ENCODE results near the gene TREM2.
"Not testable (repeated sequence)": the region's sequence is repeated elsewhere in the genome, so short reads cannot be mapped to it uniquely, and the experiment has no call there.

TREM2 gene

DNA sequence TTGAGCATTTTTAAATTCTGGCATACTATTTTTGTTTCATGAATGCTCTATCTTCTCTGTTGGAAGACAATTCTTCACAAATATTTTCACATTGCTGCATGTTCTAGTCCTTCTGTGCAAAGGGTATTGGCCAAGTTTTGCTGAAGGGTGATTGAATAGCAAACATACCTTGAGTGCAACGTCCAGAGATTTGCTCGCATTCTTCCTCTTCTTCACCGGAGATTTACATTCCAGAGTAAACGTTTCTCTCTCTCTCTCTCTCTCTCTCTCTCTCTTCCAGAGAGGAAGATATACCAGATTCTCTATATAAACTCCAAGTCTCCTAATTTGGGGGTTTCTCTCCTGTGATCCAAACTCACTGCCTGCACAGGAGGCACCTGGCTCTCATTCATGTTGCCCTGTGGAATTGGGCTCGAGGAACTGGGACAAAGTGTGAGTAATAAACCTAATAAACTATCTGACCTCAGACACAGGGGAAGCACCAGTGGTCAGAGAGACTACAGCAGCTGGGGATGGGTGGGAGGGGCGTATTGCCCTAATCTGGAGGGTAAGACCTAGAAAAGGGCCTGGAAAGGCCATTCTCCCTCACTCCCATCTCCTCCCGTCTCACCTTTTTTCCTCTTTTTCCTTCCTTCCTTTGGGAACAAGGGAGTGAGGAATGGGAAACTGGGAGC, 7.6 kb downstream of the TREM2 start:
- no peak overlapping the region for H3K4me3 ChIP-seq (ENCODE audit: low read depth, low read length)

- H3K4me3 ChIP-seq (ENCODE audit: low read depth, low read length) = no peak within 1 kb of the TSS
Measured at GRCh38 chr6:41153992-41154625, 8.8 kb downstream of the TREM2 start, which contains the start of gene TREML1. TSS of gene TREML1 (minus strand) at chr6:41154347. CDS start at chr6:41154288, 59 bp downstream.

DNA sequence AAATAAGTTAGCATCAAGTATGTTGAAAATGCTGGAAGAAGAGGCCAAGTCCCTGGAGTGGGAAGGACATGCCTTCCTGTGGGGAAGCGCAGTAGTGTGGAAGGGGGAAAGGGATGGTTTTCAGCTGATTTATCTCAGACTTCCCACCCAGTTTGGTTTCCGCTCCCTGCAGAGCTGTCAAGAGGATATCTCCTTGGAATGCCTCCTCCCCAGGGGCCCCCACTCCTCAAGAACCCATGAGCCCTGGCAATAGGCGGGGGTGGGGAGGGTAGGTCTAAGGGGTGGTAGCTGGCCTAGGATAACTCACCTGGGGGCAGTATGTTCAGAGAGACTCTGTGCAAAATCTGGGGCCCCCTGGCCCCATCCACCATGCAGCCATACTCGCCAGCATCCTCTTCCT, 9.5 kb downstream of the TREM2 start:
- H3K4me3 ChIP-seq (ENCODE audit: low read depth, low read length) = no peak overlapping the region

DNA sequence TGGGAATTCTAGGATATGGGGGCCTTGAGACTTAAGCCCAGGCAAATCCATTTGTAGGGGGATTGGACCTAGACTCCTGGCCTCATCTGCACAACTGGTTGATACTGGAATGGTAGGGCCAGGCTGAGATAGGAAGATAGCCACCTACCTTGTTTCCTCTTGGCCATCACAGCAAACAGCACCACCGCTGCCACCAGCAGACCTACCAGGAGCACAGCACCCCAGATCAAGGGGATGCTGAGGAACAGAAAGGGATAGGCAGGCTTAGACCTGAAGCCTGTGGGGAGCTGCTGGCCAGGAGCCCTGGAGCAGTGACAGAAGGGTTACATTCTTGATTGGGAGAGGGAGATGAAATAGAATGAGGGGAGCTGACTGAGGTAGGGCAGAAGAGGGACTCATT, 12.2 kb downstream of the TREM2 start:
- H3K4me3 ChIP-seq (ENCODE audit: low read depth, low read length) = no peak overlapping the region

DNA sequence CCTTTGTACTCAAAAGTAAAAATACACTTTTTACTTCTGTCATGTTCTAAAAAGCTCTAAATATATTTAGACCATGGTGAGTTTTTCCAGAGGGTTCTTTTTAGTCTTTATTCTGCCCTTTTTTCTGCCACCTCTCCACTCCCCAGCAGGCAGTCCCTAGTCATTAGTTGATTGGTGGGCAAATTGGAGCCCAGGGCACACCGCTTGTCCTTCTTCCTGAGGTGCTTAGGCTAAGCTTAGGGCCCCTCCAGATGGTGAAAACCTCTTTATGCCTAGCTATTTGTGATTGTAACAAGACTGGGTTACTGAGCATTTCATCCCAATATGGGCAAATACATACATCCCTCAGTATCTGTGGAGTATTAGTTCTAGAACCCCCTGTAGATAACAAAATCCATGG, 15.0 kb downstream of the TREM2 start:
- no peak overlapping the region for H3K4me3 ChIP-seq (ENCODE audit: low read depth, low read length)

- H3K4me3 ChIP-seq (ENCODE audit: low read depth, low read length) = no peak overlapping the region
Measured at GRCh38 chr6:41136911-41137310, 26.0 kb downstream of the TREM2 start.

GRCh38 chr6:41135062-41135832, 27.7 kb downstream of the TREM2 start:
- no peak overlapping the region for H3K4me3 ChIP-seq (ENCODE audit: low read depth, low read length)

DNA sequence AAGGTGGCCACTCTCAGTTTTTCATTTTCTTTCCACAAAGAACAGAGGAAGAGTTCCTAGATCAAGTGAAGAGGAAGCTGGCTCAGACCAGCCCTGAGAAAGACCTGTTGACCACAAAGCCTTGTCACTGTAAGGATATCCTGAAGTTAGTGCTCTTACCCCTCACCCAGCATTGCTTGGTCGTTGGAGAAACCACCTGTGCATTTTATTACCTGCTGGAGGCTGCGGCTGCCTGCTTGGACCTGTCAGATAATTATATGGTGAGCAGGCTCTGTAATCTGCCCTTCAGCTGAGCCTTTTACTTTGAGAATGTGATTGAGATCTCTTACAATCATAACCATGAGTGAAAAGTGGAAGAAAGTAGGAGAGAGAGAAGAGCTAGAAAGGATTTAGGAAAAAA, 30.7 kb downstream of the TREM2 start:
- no peak overlapping the region for H3K4me3 ChIP-seq (ENCODE audit: low read depth, low read length)

GRCh38 chr6:41125282-41125681, 37.6 kb downstream of the TREM2 start:
- H3K4me3 ChIP-seq (ENCODE audit: low read depth, low read length) = no peak overlapping the region

- no peak overlapping the region for H3K4me3 ChIP-seq (ENCODE audit: low read depth, low read length)
Measured at GRCh38 chr6:41122918-41123317, 40.0 kb downstream of the TREM2 start.

- no peak overlapping the region for H3K4me3 ChIP-seq (ENCODE audit: low read depth, low read length)
Measured at GRCh38 chr6:41122373-41122772, 40.5 kb downstream of the TREM2 start.

- H3K4me3 ChIP-seq (ENCODE audit: low read depth, low read length) = no peak overlapping the region
Measured at GRCh38 chr6:41120058-41120457, 42.9 kb downstream of the TREM2 start.

DNA sequence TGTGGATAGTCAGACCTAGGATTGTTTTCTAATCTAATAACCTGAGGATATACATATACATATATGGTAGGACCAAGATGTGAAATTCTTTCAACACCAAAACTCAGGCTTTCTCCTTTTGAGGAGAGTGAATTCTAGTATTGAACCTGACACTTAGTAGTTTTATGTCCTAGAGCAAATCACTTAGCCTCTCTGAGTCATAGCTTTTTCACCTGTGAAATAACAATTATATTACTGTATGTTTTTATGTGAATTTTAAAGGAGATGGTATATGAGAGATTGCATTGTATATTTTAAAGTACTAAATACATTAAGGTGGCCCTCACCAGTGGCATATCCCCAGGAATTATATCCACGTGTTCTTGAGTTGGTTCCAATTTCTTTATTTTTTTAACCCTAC, 43.4 kb downstream of the TREM2 start:
- H3K4me3 ChIP-seq (ENCODE audit: low read depth, low read length) = no peak overlapping the region

DNA sequence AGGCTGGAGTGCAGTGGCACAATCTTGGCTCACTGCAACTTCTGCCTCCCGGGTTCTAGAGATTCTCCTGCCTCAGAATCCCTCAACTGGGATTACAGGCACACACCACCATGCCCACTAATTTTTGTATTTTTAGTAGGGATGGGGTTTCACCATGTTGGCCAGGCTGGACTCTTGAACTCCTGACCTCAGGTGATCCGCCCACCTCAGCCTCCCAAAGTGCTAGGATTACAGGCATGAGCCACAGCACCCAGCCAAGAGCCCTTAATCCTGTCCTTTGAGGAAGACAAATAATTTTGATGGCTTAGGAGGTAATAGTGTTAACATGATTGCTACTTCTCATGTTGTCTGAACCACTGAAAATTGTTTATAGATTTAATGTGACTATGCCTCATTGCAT, 47.9 kb downstream of the TREM2 start:
- not testable (repeated sequence) for H3K4me3 ChIP-seq (ENCODE audit: low read depth, low read length)

DNA sequence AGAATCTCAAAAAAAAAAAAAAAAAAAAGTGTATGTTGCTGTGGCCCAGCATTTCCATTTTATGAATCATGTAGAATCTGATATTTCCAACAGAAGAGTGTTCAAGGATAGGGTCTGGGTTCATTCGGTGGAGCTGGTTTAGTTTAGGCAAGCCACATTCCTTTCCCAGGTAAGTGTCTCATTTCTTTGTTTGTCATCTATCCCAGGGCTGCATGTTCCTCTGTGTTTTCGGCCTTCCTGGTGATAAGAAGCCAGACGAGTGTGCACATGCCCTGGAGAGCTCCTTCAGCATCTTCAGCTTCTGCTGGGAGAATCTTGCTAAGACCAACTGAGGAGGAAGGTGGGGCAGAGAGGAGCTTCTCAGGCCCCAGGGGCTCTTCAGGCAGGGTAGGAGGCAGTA, 51.9 kb downstream of the TREM2 start:
- H3K4me3 ChIP-seq (ENCODE audit: low read depth, low read length) = no peak overlapping the region
